ENCODE measurements around the gene IFNLR1.

GRCh38 chr1:24149866-24150233 is 37.2 kb downstream of the IFNLR1 start:
- TF ChIP-seq POLR2A (IDR thresholded peaks at IDR 0.05) (no peak), CTCF (IDR thresholded peaks at IDR 0.05) (no peak)

All from esophagus squamous epithelium (tissue), 4 donors.